GM23338 (cell line): ENCODE measurements around the gene GFOD1. TPM values are rescaled to one million over a fixed set of nuclear protein-coding genes. Genes with fewer than 3 reads are reported as not detected.

Experiments
- ATAC-seq: fragments of 200-7000 bp; cut with Tn5 transposase; 3 replicates; pipeline ENCODE4 v1.9.1; 2020
- DNase-seq: peaks from one replicate; pipeline ENCODE4 v3.0.0-alpha.2; 2015; ENCODE audit warnings: low spot score
- H2AFZ ChIP-seq: fragments of 200-600 bp; sonication (generic); 2 replicates; pipeline ENCODE4 v1.8.0; 2016; ENCODE audit warnings: antibody characterized with exemption, mild to moderate bottlenecking, moderate library complexity
- H3F3A ChIP-seq: fragments of 200-600 bp; sonication (generic); replicated peaks from 2 replicates; pipeline ENCODE4 v1.8.0; 2017; ENCODE audit warnings: antibody characterized with exemption, mixed run types, low read depth
- H3K27ac ChIP-seq: fragments of 200-600 bp; sonication (generic); 2 replicates; pipeline ENCODE4 v1.6.1; 2016; ENCODE audit warnings: low read depth
- H3K27me3 ChIP-seq: fragments of 200-600 bp; sonication (generic); 2 replicates; pipeline ENCODE4 v1.8.0; 2016; ENCODE audit warnings: mild to moderate bottlenecking, mixed run types, moderate library complexity; ENCODE audit not compliant: insufficient read depth
- H3K36me3 ChIP-seq: fragments of 200-600 bp; sonication (generic); 2 replicates; pipeline ENCODE4 v1.8.0; 2016; ENCODE audit warnings: mild to moderate bottlenecking; ENCODE audit not compliant: insufficient read depth
- H3K4me1 ChIP-seq: fragments of 200-600 bp; sonication (generic); 2 replicates; pipeline ENCODE4 v1.8.0; 2016; ENCODE audit warnings: mild to moderate bottlenecking, moderate library complexity; ENCODE audit not compliant: insufficient read depth
- H3K4me2 ChIP-seq: fragments of 200-600 bp; sonication (generic); 2 replicates; pipeline ENCODE4 v1.7.1; 2017; ENCODE audit warnings: mixed run types
- H3K4me3 ChIP-seq: fragments of 200-600 bp; sonication (generic); 2 replicates; pipeline ENCODE4 v1.6.1; 2016; ENCODE audit warnings: mixed run types
- H3K79me2 ChIP-seq: fragments of 200-600 bp; sonication (generic); replicated peaks from 2 replicates; pipeline ENCODE4 v1.8.0; 2017; ENCODE audit warnings: mild to moderate bottlenecking; ENCODE audit not compliant: insufficient read depth
- H3K9me2 ChIP-seq: fragments of 200-600 bp; sonication (generic); 2 replicates; pipeline ENCODE4 v1.8.0; 2017; ENCODE audit not compliant: insufficient read depth
- H4K20me1 ChIP-seq: fragments of 200-600 bp; sonication (generic); replicated peaks from 2 replicates; pipeline ENCODE4 v1.8.0; 2017; ENCODE audit warnings: mild to moderate bottlenecking; ENCODE audit not compliant: insufficient read depth
- H3K27ac Mint-ChIP-seq: 2 replicates; pipeline ENCODE4 v1.8.0; 2020; ENCODE audit warnings: inconsistent platforms, mild to moderate bottlenecking, moderate library complexity, mixed read lengths
- H3K27me3 Mint-ChIP-seq: 3 replicates; pipeline ENCODE4 v1.8.0; 2022; ENCODE audit warnings: low read depth, mild to moderate bottlenecking, moderate library complexity, mixed read lengths, inconsistent platforms; ENCODE audit not compliant: insufficient read depth, poor library complexity
- H3K36me3 Mint-ChIP-seq: 3 replicates; pipeline ENCODE4 v1.8.0; 2021; ENCODE audit warnings: low read depth, mild to moderate bottlenecking, inconsistent platforms, moderate library complexity, mixed read lengths
- H3K4me1 Mint-ChIP-seq: 3 replicates; pipeline ENCODE4 v1.8.0; 2020; ENCODE audit warnings: mild to moderate bottlenecking, inconsistent platforms, mixed read lengths
- H3K4me3 Mint-ChIP-seq: 3 replicates; pipeline ENCODE4 v1.8.0; 2021; ENCODE audit warnings: moderate library complexity, mild to moderate bottlenecking, inconsistent platforms, mixed read lengths
- H3K9me3 Mint-ChIP-seq: 3 replicates; pipeline ENCODE4 v1.8.0; 2020; ENCODE audit warnings: moderate library complexity, mild to moderate bottlenecking, inconsistent platforms, mixed read lengths
- CREB1 ChIP-seq: fragments of 250-450 bp; sonication (Bioruptor Pico); IDR thresholded peaks from 2 replicates; pipeline ENCODE4 v1.5.0; 2020; ENCODE audit warnings: low read depth, mild to moderate bottlenecking, moderate library complexity
- ETS1 ChIP-seq: IDR thresholded peaks from 2 replicates; pipeline ENCODE4 v1.6.1; 2016; ENCODE audit warnings: antibody characterized with exemption
- EZH2 ChIP-seq: fragments of 200-600 bp; sonication (generic); IDR thresholded peaks from one replicate; pipeline ENCODE4 v1.8.0; 2017; ENCODE audit warnings: antibody characterized with exemption, mild to moderate bottlenecking, low read depth; ENCODE audit not compliant: unreplicated experiment
- JUNB ChIP-seq: IDR thresholded peaks from one replicate; pipeline ENCODE4 v1.6.1; 2016; ENCODE audit warnings: antibody characterized with exemption; ENCODE audit not compliant: unreplicated experiment
- NANOG ChIP-seq: IDR thresholded peaks from 2 replicates; pipeline ENCODE4 v1.6.1; 2016; ENCODE audit warnings: antibody characterized with exemption, borderline replicate concordance
- POLR2AphosphoS5 ChIP-seq: IDR thresholded peaks from 2 replicates; pipeline ENCODE4 v1.6.1; 2016; ENCODE audit warnings: antibody characterized with exemption, low read depth
- REST ChIP-seq: IDR thresholded peaks from one replicate; pipeline ENCODE4 v1.6.1; 2018; ENCODE audit warnings: antibody characterized with exemption; ENCODE audit not compliant: unreplicated experiment
- STAT1 ChIP-seq: IDR thresholded peaks from one replicate; pipeline ENCODE4 v1.6.1; 2016; ENCODE audit warnings: antibody characterized with exemption; ENCODE audit not compliant: unreplicated experiment
- ZNF114 ChIP-seq: fragments of 250-450 bp; sonication (Bioruptor Pico); IDR thresholded peaks from 2 replicates; pipeline ENCODE4 v1.5.0; 2020; ENCODE audit warnings: mild to moderate bottlenecking, moderate library complexity
- ZNF331 ChIP-seq: fragments of 250-450 bp; sonication (Bioruptor Pico); IDR thresholded peaks from 2 replicates; pipeline ENCODE4 v1.5.0; 2020; ENCODE audit warnings: low read depth, mild to moderate bottlenecking, moderate library complexity
- ZNF462 ChIP-seq: fragments of 250-450 bp; sonication (Bioruptor Pico); IDR thresholded peaks from 2 replicates; pipeline ENCODE4 v1.5.0; 2020; ENCODE audit warnings: mild to moderate bottlenecking, moderate library complexity
- polyA plus RNA-seq: library from polyadenylated mRNA; unstranded; fragments of >200 nt; fragmentation: Nextera tagmentation; extraction: Ambion mirVana; gene quantifications from 2 replicates; pipeline ENCODE4 v1.2.1, GENCODE V29; 2016
- total RNA-seq: library from RNA; depleted of rRNA; stranded (reverse); fragments of >200 nt; shearing (Covaris generic); gene quantifications from 2 replicates; pipeline ENCODE4 v1.2.3, GENCODE V29; 2014

The GFOD1 gene
- total and polyA plus RNA-seq, 2 experiments from 2014 or later = 4.9 to 12.8 TPM

GRCh38 chr6:13480631-13481501, 6.5 kb downstream of the GFOD1 start (continued):
- TF ChIP-seq REST = no peak
- no peak for TF ChIP-seq POLR2AphosphoS5
- TF ChIP-seq CREB1 = no peak
- no peak for TF ChIP-seq ZNF114 (CRISPR knock-in tag)
- no peak for TF ChIP-seq EZH2
- no peak for TF ChIP-seq STAT1

- DNase-seq (no peak), ATAC-seq (no peak)
- H3K36me3 Mint-ChIP-seq = peaks cover 6% of the 10 kb centered on the region; the same call in 2 of the 3 replicates
- H3K27me3 Mint-ChIP-seq = peaks cover 11% of the 10 kb centered on the region
- H4K20me1 ChIP-seq = no peaks in the 10 kb centered on the region; the same call in 1 of the 2 replicates
- no peak overlapping the region for H3K4me2 ChIP-seq
- no peaks in the 10 kb centered on the region; the same call in 2 of the 3 replicates for H3K9me3 Mint-ChIP-seq
- peaks cover 5% of the 10 kb centered on the region for H3K4me1 ChIP-seq
- H3K79me2 ChIP-seq = peaks cover 40% of the 10 kb centered on the region
- H3F3A ChIP-seq = no peaks in the 10 kb centered on the region
- H3K4me1 Mint-ChIP-seq = peaks cover 23% of the 10 kb centered on the region
- H3K4me3 Mint-ChIP-seq = no peak overlapping the region
- H2AFZ ChIP-seq = no peak overlapping the region
- no peak overlapping the region for H3K27ac Mint-ChIP-seq
- H3K9me2 ChIP-seq = no peaks in the 10 kb centered on the region
- H3K27ac ChIP-seq = no peak overlapping the region
- H3K4me3 ChIP-seq = no peak overlapping the region
- no peaks in the 10 kb centered on the region for H3K36me3 ChIP-seq
- peaks cover 22% of the 10 kb centered on the region for H3K27me3 ChIP-seq
- TF ChIP-seq CREB1 (no peak), NANOG (no peak), EZH2 (no peak), ZNF331 (CRISPR knock-in tag) (no peak), ZNF114 (CRISPR knock-in tag) (no peak), POLR2AphosphoS5 (no peak), JUNB (no peak), ETS1 (no peak), ZNF462 (CRISPR knock-in tag) (no peak), STAT1 (no peak)
These were observed 7.4 kb downstream of the GFOD1 start for GRCh38 chr6:13479971-13480434.
